GM23338 (cell line): ENCODE results near the gene SRPK1. TPM values are rescaled to one million over a fixed set of nuclear protein-coding genes. Genes with fewer than 3 reads are reported as not detected.

Source experiments
- ATAC-seq: fragments of 200-7000 bp; cut with Tn5 transposase; 3 replicates; pipeline ENCODE4 v1.9.1; 2020
- DNase-seq: peaks from one replicate; pipeline ENCODE4 v3.0.0-alpha.2; 2015; ENCODE audit warnings: low spot score
- H2AFZ ChIP-seq: fragments of 200-600 bp; sonication (generic); 2 replicates; pipeline ENCODE4 v1.8.0; 2016; ENCODE audit warnings: antibody characterized with exemption, mild to moderate bottlenecking, moderate library complexity
- H3F3A ChIP-seq: fragments of 200-600 bp; sonication (generic); replicated peaks from 2 replicates; pipeline ENCODE4 v1.8.0; 2017; ENCODE audit warnings: antibody characterized with exemption, mixed run types, low read depth
- H3K27ac ChIP-seq: fragments of 200-600 bp; sonication (generic); 2 replicates; pipeline ENCODE4 v1.6.1; 2016; ENCODE audit warnings: low read depth
- H3K27me3 ChIP-seq: fragments of 200-600 bp; sonication (generic); 2 replicates; pipeline ENCODE4 v1.8.0; 2016; ENCODE audit warnings: mild to moderate bottlenecking, mixed run types, moderate library complexity; ENCODE audit not compliant: insufficient read depth
- H3K36me3 ChIP-seq: fragments of 200-600 bp; sonication (generic); 2 replicates; pipeline ENCODE4 v1.8.0; 2016; ENCODE audit warnings: mild to moderate bottlenecking; ENCODE audit not compliant: insufficient read depth
- H3K4me1 ChIP-seq: fragments of 200-600 bp; sonication (generic); 2 replicates; pipeline ENCODE4 v1.8.0; 2016; ENCODE audit warnings: mild to moderate bottlenecking, moderate library complexity; ENCODE audit not compliant: insufficient read depth
- H3K4me2 ChIP-seq: fragments of 200-600 bp; sonication (generic); 2 replicates; pipeline ENCODE4 v1.7.1; 2017; ENCODE audit warnings: mixed run types
- H3K4me3 ChIP-seq: fragments of 200-600 bp; sonication (generic); 2 replicates; pipeline ENCODE4 v1.6.1; 2016; ENCODE audit warnings: mixed run types
- H3K79me2 ChIP-seq: fragments of 200-600 bp; sonication (generic); replicated peaks from 2 replicates; pipeline ENCODE4 v1.8.0; 2017; ENCODE audit warnings: mild to moderate bottlenecking; ENCODE audit not compliant: insufficient read depth
- H3K9me2 ChIP-seq: fragments of 200-600 bp; sonication (generic); 2 replicates; pipeline ENCODE4 v1.8.0; 2017; ENCODE audit not compliant: insufficient read depth
- H4K20me1 ChIP-seq: fragments of 200-600 bp; sonication (generic); replicated peaks from 2 replicates; pipeline ENCODE4 v1.8.0; 2017; ENCODE audit warnings: mild to moderate bottlenecking; ENCODE audit not compliant: insufficient read depth
- H3K27ac Mint-ChIP-seq: 2 replicates; pipeline ENCODE4 v1.8.0; 2020; ENCODE audit warnings: inconsistent platforms, mild to moderate bottlenecking, moderate library complexity, mixed read lengths
- H3K27me3 Mint-ChIP-seq: 3 replicates; pipeline ENCODE4 v1.8.0; 2022; ENCODE audit warnings: low read depth, mild to moderate bottlenecking, moderate library complexity, mixed read lengths, inconsistent platforms; ENCODE audit not compliant: insufficient read depth, poor library complexity
- H3K36me3 Mint-ChIP-seq: 3 replicates; pipeline ENCODE4 v1.8.0; 2021; ENCODE audit warnings: low read depth, mild to moderate bottlenecking, inconsistent platforms, moderate library complexity, mixed read lengths
- H3K4me1 Mint-ChIP-seq: 3 replicates; pipeline ENCODE4 v1.8.0; 2020; ENCODE audit warnings: mild to moderate bottlenecking, inconsistent platforms, mixed read lengths
- H3K4me3 Mint-ChIP-seq: 3 replicates; pipeline ENCODE4 v1.8.0; 2021; ENCODE audit warnings: moderate library complexity, mild to moderate bottlenecking, inconsistent platforms, mixed read lengths
- H3K9me3 Mint-ChIP-seq: 3 replicates; pipeline ENCODE4 v1.8.0; 2020; ENCODE audit warnings: moderate library complexity, mild to moderate bottlenecking, inconsistent platforms, mixed read lengths
- CREB1 ChIP-seq: fragments of 250-450 bp; sonication (Bioruptor Pico); IDR thresholded peaks from 2 replicates; pipeline ENCODE4 v1.5.0; 2020; ENCODE audit warnings: low read depth, mild to moderate bottlenecking, moderate library complexity
- CTCF ChIP-seq, 2 experiments: fragments of 200-600 bp in 1 of 2; sonication (generic) in 1 of 2; conservative IDR thresholded peaks; 2 replicates each; pipeline versions ENCODE4 v1.5.1 to v1.6.1; 2016 to 2017; ENCODE audit warnings: antibody characterized with exemption in 2 of 2, low read depth in 2 of 2, mild to moderate bottlenecking in 2 of 2, moderate library complexity in 1 of 2
- ETS1 ChIP-seq: IDR thresholded peaks from 2 replicates; pipeline ENCODE4 v1.6.1; 2016; ENCODE audit warnings: antibody characterized with exemption
- EZH2 ChIP-seq: fragments of 200-600 bp; sonication (generic); IDR thresholded peaks from one replicate; pipeline ENCODE4 v1.8.0; 2017; ENCODE audit warnings: antibody characterized with exemption, mild to moderate bottlenecking, low read depth; ENCODE audit not compliant: unreplicated experiment
- EZH2phosphoT487 ChIP-seq: fragments of 200-600 bp; sonication (generic); IDR thresholded peaks from one replicate; pipeline ENCODE4 v1.8.1; 2018; ENCODE audit warnings: antibody characterized with exemption; ENCODE audit not compliant: unreplicated experiment
- JUNB ChIP-seq: IDR thresholded peaks from one replicate; pipeline ENCODE4 v1.6.1; 2016; ENCODE audit warnings: antibody characterized with exemption; ENCODE audit not compliant: unreplicated experiment
- NANOG ChIP-seq: IDR thresholded peaks from 2 replicates; pipeline ENCODE4 v1.6.1; 2016; ENCODE audit warnings: antibody characterized with exemption, borderline replicate concordance
- POLR2AphosphoS5 ChIP-seq: IDR thresholded peaks from 2 replicates; pipeline ENCODE4 v1.6.1; 2016; ENCODE audit warnings: antibody characterized with exemption, low read depth
- REST ChIP-seq: IDR thresholded peaks from one replicate; pipeline ENCODE4 v1.6.1; 2018; ENCODE audit warnings: antibody characterized with exemption; ENCODE audit not compliant: unreplicated experiment
- STAT1 ChIP-seq: IDR thresholded peaks from one replicate; pipeline ENCODE4 v1.6.1; 2016; ENCODE audit warnings: antibody characterized with exemption; ENCODE audit not compliant: unreplicated experiment
- ZNF114 ChIP-seq: fragments of 250-450 bp; sonication (Bioruptor Pico); IDR thresholded peaks from 2 replicates; pipeline ENCODE4 v1.5.0; 2020; ENCODE audit warnings: mild to moderate bottlenecking, moderate library complexity
- ZNF331 ChIP-seq: fragments of 250-450 bp; sonication (Bioruptor Pico); IDR thresholded peaks from 2 replicates; pipeline ENCODE4 v1.5.0; 2020; ENCODE audit warnings: low read depth, mild to moderate bottlenecking, moderate library complexity
- ZNF462 ChIP-seq: fragments of 250-450 bp; sonication (Bioruptor Pico); IDR thresholded peaks from 2 replicates; pipeline ENCODE4 v1.5.0; 2020; ENCODE audit warnings: mild to moderate bottlenecking, moderate library complexity
- polyA plus RNA-seq: library from polyadenylated mRNA; unstranded; fragments of >200 nt; fragmentation: Nextera tagmentation; extraction: Ambion mirVana; gene quantifications from 2 replicates; pipeline ENCODE4 v1.2.1, GENCODE V29; 2016
- total RNA-seq: library from RNA; depleted of rRNA; stranded (reverse); fragments of >200 nt; shearing (Covaris generic); gene quantifications from 2 replicates; pipeline ENCODE4 v1.2.3, GENCODE V29; 2014

SRPK1 gene
- total and polyA plus RNA-seq, 2 experiments from 2014 or later: 175 to 202 TPM

- DNase-seq: no peak
- Histone ChIP-seq H3K27me3 (no peaks in the 10 kb centered on the region), H3F3A (no peaks in the 10 kb centered on the region), H3K4me3 (no peak overlapping the region), H3K4me2 (no peak overlapping the region), H3K36me3 (no peaks in the 10 kb centered on the region), H4K20me1 (no peaks in the 10 kb centered on the region), H3K79me2 (no peaks in the 10 kb centered on the region), H2AFZ (no peak overlapping the region), H3K4me1 (no peaks in the 10 kb centered on the region), H3K27ac (no peak overlapping the region), H3K9me2 (no peaks in the 10 kb centered on the region)
- Mint-ChIP-seq H3K4me3 (no peak overlapping the region), H3K4me1 (no peaks in the 10 kb centered on the region), H3K27ac (no peak overlapping the region), H3K36me3 (no peaks in the 10 kb centered on the region), H3K9me3 (no peaks in the 10 kb centered on the region), H3K27me3 (peaks cover 2% of the 10 kb centered on the region)
- no peak for TF ChIP-seq ZNF331 (CRISPR knock-in tag)
- no peak for TF ChIP-seq ETS1
- TF ChIP-seq JUNB: no peak
- TF ChIP-seq POLR2AphosphoS5: no peak
- TF ChIP-seq ZNF114 (CRISPR knock-in tag): no peak
- TF ChIP-seq EZH2: no peak
- no peak for TF ChIP-seq CREB1
- TF ChIP-seq STAT1: no peak
- TF ChIP-seq ZNF462 (CRISPR knock-in tag): no peak
- TF ChIP-seq REST: no peak
- no peak for TF ChIP-seq CTCF (conservative IDR thresholded peaks at IDR 0.05; ENCODE audit: low read depth in 2 of 2)
- TF ChIP-seq EZH2phosphoT487: no peak
- no peak for TF ChIP-seq NANOG
- no peak for ATAC-seq
These were observed 97.3 kb downstream of the SRPK1 start for GRCh38 chr6:35823601-35824000.
